B cell (primary cell): ENCODE data around the gene ATP10B. TPM values are rescaled to one million over a fixed set of nuclear protein-coding genes. Genes with fewer than 3 reads are reported as not detected.

Source experiments
- ATAC-seq: fragments of 200-7000 bp; cut with Tn5 transposase; one replicate; pipeline ENCODE4 v1.10.0; 2021; ENCODE audit warnings: low read depth, mild to moderate bottlenecking, moderate number of reproducible peaks, moderate library complexity
- CTCF ChIA-PET: fragments of 350-600 bp; sonication (Branson Sonifier 250); formaldehyde crosslinking; loops from one replicate; lab custom pipeline; 2021; ENCODE audit warnings: antibody characterized with exemption, inconsistent platforms; lab: Charles Lee
- POLR2A ChIA-PET: fragments of 350-600 bp; sonication (Branson Sonifier 250); formaldehyde crosslinking; loops from one replicate; lab custom pipeline; 2021; ENCODE audit warnings: antibody characterized with exemption; lab: Charles Lee
- DNase-seq: peaks from one replicate; pipeline ENCODE4 v3.0.0; 2013
- H2AFZ ChIP-seq: 2 replicates; pipeline ENCODE4 v1.6.1; 2012; ENCODE audit warnings: mild to moderate bottlenecking, low read depth, low read length; ENCODE audit not compliant: insufficient read depth, poor library complexity, severe bottlenecking
- H3K27ac ChIP-seq, 2 donors: 1 replicate in 1 of 2; 2 replicates in 1 of 2; pipeline ENCODE4 v1.5.1; 2012 to 2013; ENCODE audit warnings: low read length in 2 of 2, mild to moderate bottlenecking in 2 of 2, moderate library complexity in 1 of 2
- H3K27me3 ChIP-seq, 4 experiments: fragments of 200-600 bp in 1 of 4; sonication (generic) in 1 of 4; replicated peaks in 1 of 4; 1 replicate in 2 of 4; 2 replicates in 2 of 4; pipeline versions ENCODE4 v1.6.1 to v1.7.0; 2013 to 2016; ENCODE audit warnings: low read length in 3 of 4, mild to moderate bottlenecking in 2 of 4, mixed read lengths in 1 of 4, moderate library complexity in 1 of 4; ENCODE audit not compliant: insufficient read depth in 4 of 4, control insufficient read depth in 3 of 4; ENCODE audit errors: control extremely low read depth in 1 of 4
- H3K36me3 ChIP-seq, 2 experiments: replicated peaks in 1 of 2; 1 replicate in 1 of 2; 2 replicates in 1 of 2; pipeline versions ENCODE4 v1.6.1 to v1.7.1; 2013; ENCODE audit warnings: low read length in 1 of 2; ENCODE audit not compliant: insufficient read depth in 2 of 2, control insufficient read depth in 1 of 2; ENCODE audit errors: control extremely low read depth in 1 of 2, extremely low read depth in 1 of 2
- H3K4me1 ChIP-seq, 2 donors: fragments of 200-600 bp in 1 of 2; sonication (generic) in 1 of 2; 1 replicate in 1 of 2; 2 replicates in 1 of 2; pipeline versions ENCODE4 v1.5.1 to v1.6.1; 2013 to 2017; ENCODE audit warnings: low read length in 2 of 2; ENCODE audit not compliant: control insufficient read depth in 2 of 2, insufficient read depth in 2 of 2
- H3K4me2 ChIP-seq: replicated peaks from 2 replicates; pipeline ENCODE3; 2012; ENCODE audit warnings: mild to moderate bottlenecking, low read depth, low read length; ENCODE audit not compliant: poor library complexity, severe bottlenecking
- H3K4me3 ChIP-seq, 5 experiments: fragments of 200-600 bp in 1 of 5; sonication (generic) in 1 of 5; 1 replicate in 3 of 5; 2 replicates in 2 of 5; pipeline versions ENCODE4 v1.5.1 to v1.7.0; 2011 to 2016; ENCODE audit warnings: low read length in 4 of 5, mild to moderate bottlenecking in 4 of 5, low read depth in 2 of 5, control low read depth in 1 of 5, moderate library complexity in 1 of 5; ENCODE audit not compliant: insufficient read depth in 1 of 5; ENCODE audit errors: control extremely low read depth in 1 of 5, extremely low read depth in 1 of 5
- H3K79me2 ChIP-seq: fragments of 200-600 bp; sonication (generic); one replicate; pipeline ENCODE4 v1.6.0; 2016; ENCODE audit warnings: low read length; ENCODE audit not compliant: control insufficient read depth, insufficient read depth
- H3K9ac ChIP-seq: fragments of 200-600 bp; sonication (generic); 2 replicates; pipeline ENCODE4 v1.6.1; 2017; ENCODE audit warnings: mild to moderate bottlenecking, low read length, moderate library complexity
- H3K9me3 ChIP-seq, 3 donors: one replicate each; pipeline versions ENCODE4 v1.6.1 to v1.7.1; 2013; ENCODE audit warnings: low read length in 2 of 3; ENCODE audit not compliant: control insufficient read depth in 2 of 3, insufficient read depth in 1 of 3; ENCODE audit errors: control extremely low read depth in 1 of 3
- H4K20me1 ChIP-seq: 2 replicates; pipeline ENCODE4 v1.6.0; 2012; ENCODE audit warnings: mild to moderate bottlenecking, low read length; ENCODE audit not compliant: insufficient read depth, control insufficient read depth, poor library complexity, severe bottlenecking
- H3K27ac Mint-ChIP-seq: one replicate; pipeline ENCODE4 v1.8.0; 2021; ENCODE audit warnings: mixed read lengths
- H3K27me3 Mint-ChIP-seq: one replicate; pipeline ENCODE4 v1.8.0; 2021; ENCODE audit warnings: mixed read lengths
- H3K4me1 Mint-ChIP-seq: one replicate; pipeline ENCODE4 v1.8.0; 2021; ENCODE audit warnings: mixed read lengths
- H3K4me3 Mint-ChIP-seq: one replicate; pipeline ENCODE4 v1.8.0; 2021; ENCODE audit warnings: mixed read lengths
- H3K9me3 Mint-ChIP-seq: one replicate; pipeline ENCODE4 v1.8.0; 2022; ENCODE audit warnings: mixed read lengths; ENCODE audit not compliant: insufficient read depth
- CTCF ChIP-seq: fragments of 200-600 bp; IDR thresholded peaks from one replicate; pipeline ENCODE4 v1.8.0; 2022; ENCODE audit warnings: antibody characterized with exemption, mild to moderate bottlenecking
- EZH2 ChIP-seq: IDR thresholded peaks from 2 replicates; pipeline ENCODE4 v1.6.1; 2012; ENCODE audit warnings: borderline replicate concordance, low read depth, mild to moderate bottlenecking, moderate library complexity, low read length; ENCODE audit not compliant: insufficient read depth, poor library complexity, severe bottlenecking
- WGBS: methylation state at CpG from one replicate; pipeline ENCODE4 v1.1.5; 2013; ENCODE audit warnings: missing lambda C conversion rate; ENCODE audit not compliant: insufficient coverage; 5-methylcytosine and 5-hydroxymethylcytosine counted together
- intact Hi-C: fragments of 100-400 bp; cut with micrococcal nuclease; formaldehyde crosslinking; loops from one replicate; pipeline ENCODE4 v1.10.0; 2022
- polyA plus RNA-seq: library from polyadenylated mRNA; depleted of rRNA; stranded (reverse); fragments of >200 nt; gene quantifications from 2 replicates; pipeline ENCODE4 v1.2.3, GENCODE V29; 2012
- total RNA-seq, 2 donors: library from RNA; stranded (reverse); fragments of 120-200 nt in 1 of 2; gene quantifications; 1 replicate in 1 of 2; 2 replicates in 1 of 2; pipeline versions ENCODE4 v1.2.3 to v1.2.4, GENCODE V29; 2013 to 2022

ATP10B gene
- total and polyA plus RNA-seq, 2 donors (not counting 1 experiment from before 2014, with no cell fraction given): not detected

- no peak overlapping the region for H3K27ac Mint-ChIP-seq
- Histone ChIP-seq H3K9me3 (peaks cover 0 to 3% (median 0%) of the 10 kb centered on the region in 3 donors), H4K20me1 (no peaks in the 10 kb centered on the region), H3K27ac (no peak overlapping the region), H2AFZ (no peak overlapping the region), H3K4me3 (no peak overlapping the region), H3K9ac (no peak overlapping the region), H3K4me2 (no peak overlapping the region), H3K4me1 (no peaks in the 10 kb centered on the region), H3K36me3 (no peaks in the 10 kb centered on the region), H3K27me3 (no peaks in the 10 kb centered on the region), H3K79me2 (no peaks in the 10 kb centered on the region)
- TF ChIP-seq CTCF: no peak
- no peak for TF ChIP-seq EZH2
- DNase-seq: no peak
- intact Hi-C loops: no loop called here
- H3K4me1 Mint-ChIP-seq: no peaks in the 10 kb centered on the region
- H3K9me3 Mint-ChIP-seq: no peaks in the 10 kb centered on the region
- no peak for ATAC-seq
- WGBS: 80% methylated on average over 1 of the region's 3 CpGs
- ChIA-PET POLR2A (no interaction called here), CTCF (no interaction called here)
- H3K4me3 Mint-ChIP-seq: no peak overlapping the region
- H3K27me3 Mint-ChIP-seq: peaks cover 4% of the 10 kb centered on the region
These were observed 237.9 kb downstream of the ATP10B start for GRCh38 chr5:160614136-160614535.

- Histone ChIP-seq H3K79me2 (no peaks in the 10 kb centered on the region), H3K27ac (no peak overlapping the region), H3K4me1 (no peaks in the 10 kb centered on the region), H3K4me2 (no peak overlapping the region), H3K27me3 (no peaks in the 10 kb centered on the region), H3K36me3 (no peaks in the 10 kb centered on the region), H3K9ac (no peak overlapping the region), H3K4me3 (no peak overlapping the region), H2AFZ (no peak overlapping the region), H3K9me3 (peaks cover 0 to 2% (median 0%) of the 10 kb centered on the region in 3 donors), H4K20me1 (no peaks in the 10 kb centered on the region)
- H3K27ac Mint-ChIP-seq: no peak overlapping the region
- intact Hi-C loops: no loop called here
- H3K9me3 Mint-ChIP-seq: no peaks in the 10 kb centered on the region
- 67% methylated on average over 1 of the region's 2 CpGs for WGBS
- ATAC-seq (no peak), DNase-seq (no peak)
- H3K4me1 Mint-ChIP-seq: no peaks in the 10 kb centered on the region
- TF ChIP-seq EZH2 (no peak), CTCF (no peak)
- ChIA-PET CTCF (no interaction called here), POLR2A (no interaction called here)
- no peak overlapping the region for H3K4me3 Mint-ChIP-seq
- H3K27me3 Mint-ChIP-seq: no peaks in the 10 kb centered on the region
These were observed 246.7 kb downstream of the ATP10B start for GRCh38 chr5:160605266-160605665.
